ENCODE data around the gene ANKRD2.
A peak's percentile ranks its signal among the peaks of the same experiment; 100 is the strongest.

- TF ChIP-seq CTCF (IDR thresholded peaks at IDR 0.05; ENCODE audit: insufficient read depth, low read length, poor library complexity, severe bottlenecking) (peak; percentile 70), EZH2phosphoT487 (conservative IDR thresholded peaks at IDR 0.05; ENCODE audit: low read length) (no peak)
Measured at GRCh38 chr10:97572214-97572989, at the start of gene ANKRD2.

Data from SU-DHL-6 (cell line).